Activated B cell treated with CpG ODN at 0.5 μM for 24 hours (primary cell): ENCODE data around the gene KDM4B. TPM values are rescaled to one million over a fixed set of nuclear protein-coding genes. Genes with fewer than 3 reads are reported as not detected.

Source experiments
- ATAC-seq: fragments of 200-7000 bp; cut with Tn5 transposase; one replicate; pipeline ENCODE4 v1.10.0; 2021; ENCODE audit warnings: low read depth, mild to moderate bottlenecking, moderate library complexity
- CTCF ChIA-PET: fragments of 350-600 bp; sonication (Branson Sonifier 250); formaldehyde crosslinking; loops from one replicate; lab custom pipeline; 2021; ENCODE audit warnings: antibody characterized with exemption; lab: Charles Lee
- POLR2A ChIA-PET: fragments of 350-600 bp; sonication (Branson Sonifier 250); formaldehyde crosslinking; loops from one replicate; lab custom pipeline; 2021; ENCODE audit warnings: antibody characterized with exemption; lab: Charles Lee
- DNase-seq: peaks from one replicate; pipeline ENCODE4 v3.0.0; 2022
- H3K27ac Mint-ChIP-seq: one replicate; pipeline ENCODE4 v1.8.0; 2020; ENCODE audit warnings: mixed read lengths
- H3K27me3 Mint-ChIP-seq: one replicate; pipeline ENCODE4 v1.8.0; 2021; ENCODE audit warnings: mixed read lengths
- H3K36me3 Mint-ChIP-seq: one replicate; pipeline ENCODE4 v1.8.0; 2021; ENCODE audit warnings: low read depth, mixed read lengths
- H3K4me1 Mint-ChIP-seq: one replicate; pipeline ENCODE4 v1.8.0; 2021; ENCODE audit warnings: mixed read lengths
- H3K4me3 Mint-ChIP-seq: one replicate; pipeline ENCODE4 v1.8.0; 2020; ENCODE audit warnings: mild to moderate bottlenecking, mixed read lengths
- H3K9me3 Mint-ChIP-seq: one replicate; pipeline ENCODE4 v1.8.0; 2020; ENCODE audit warnings: mixed read lengths
- intact Hi-C: fragments of 100-400 bp; cut with micrococcal nuclease; formaldehyde crosslinking; loops from one replicate; pipeline ENCODE4 v1.15.1; 2024
- total RNA-seq: library from RNA; stranded (reverse); gene quantifications from 2 replicates; pipeline ENCODE4 v1.2.3, GENCODE V29; 2022
- TF ChIP-seq, protein P1 (sequence below): fragments of 200-600 bp; IDR thresholded peaks from one replicate; pipeline ENCODE4 v1.8.0; 2022; ENCODE audit warnings: antibody characterized with exemption, mild to moderate bottlenecking

KDM4B gene
- total RNA-seq, 1 donor from 2014 or later, result 88.9 TPM

DNA sequence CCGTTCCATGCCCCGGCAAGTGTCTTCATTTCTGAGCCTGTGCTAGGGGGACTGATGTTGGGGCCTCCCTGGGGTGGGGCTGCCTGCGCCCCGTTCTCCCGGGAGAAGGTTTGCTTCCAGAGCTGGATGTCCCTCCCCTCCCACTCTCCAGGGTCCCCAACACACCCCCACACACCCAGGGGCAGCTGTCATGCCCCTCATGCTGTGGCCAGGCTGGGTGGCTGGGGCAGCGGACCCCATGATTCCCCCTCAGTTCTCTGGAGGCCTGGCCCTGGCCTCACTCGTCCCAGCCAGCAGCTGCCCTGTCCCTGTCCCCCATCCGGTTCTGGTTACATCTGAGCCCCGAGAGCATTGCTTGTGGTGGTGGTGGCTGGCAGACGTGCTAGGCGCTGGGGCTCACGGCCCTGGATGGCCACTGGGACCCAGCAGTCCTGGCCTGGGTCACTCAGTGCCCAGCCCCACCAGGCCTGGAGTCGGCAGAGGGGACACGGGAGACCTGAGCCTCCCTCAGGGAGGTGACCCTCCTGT is 184.8 kb downstream of the KDM4B start:
- POLR2A ChIA-PET, result interaction anchor here (0.7 to 2.0 kb wide), 4 partner anchors 10 to 105 kb away, joined by 3 to 14 read pairs (median 5); no protein-coding TSS in a partner anchor
- H3K36me3 Mint-ChIP-seq, result peaks cover 34% of the 10 kb centered on the region
- peaks cover 12% of the 10 kb centered on the region for H3K4me1 Mint-ChIP-seq
- no peak overlapping the region for H3K27ac Mint-ChIP-seq
- ATAC-seq (peak; percentile 3), DNase-seq (no peak)
- intact Hi-C loops, result loop anchor here (1.0 to 2.0 kb wide), 2 partner anchors 79 to 105 kb away; no protein-coding TSS in a partner anchor
- CTCF ChIA-PET, result interaction anchor here (1.0 to 2.9 kb wide), 7 partner anchors 14 to 114 kb away, joined by 3 to 14 read pairs (median 11); no protein-coding TSS in a partner anchor
- TF ChIP-seq, protein P1, sequence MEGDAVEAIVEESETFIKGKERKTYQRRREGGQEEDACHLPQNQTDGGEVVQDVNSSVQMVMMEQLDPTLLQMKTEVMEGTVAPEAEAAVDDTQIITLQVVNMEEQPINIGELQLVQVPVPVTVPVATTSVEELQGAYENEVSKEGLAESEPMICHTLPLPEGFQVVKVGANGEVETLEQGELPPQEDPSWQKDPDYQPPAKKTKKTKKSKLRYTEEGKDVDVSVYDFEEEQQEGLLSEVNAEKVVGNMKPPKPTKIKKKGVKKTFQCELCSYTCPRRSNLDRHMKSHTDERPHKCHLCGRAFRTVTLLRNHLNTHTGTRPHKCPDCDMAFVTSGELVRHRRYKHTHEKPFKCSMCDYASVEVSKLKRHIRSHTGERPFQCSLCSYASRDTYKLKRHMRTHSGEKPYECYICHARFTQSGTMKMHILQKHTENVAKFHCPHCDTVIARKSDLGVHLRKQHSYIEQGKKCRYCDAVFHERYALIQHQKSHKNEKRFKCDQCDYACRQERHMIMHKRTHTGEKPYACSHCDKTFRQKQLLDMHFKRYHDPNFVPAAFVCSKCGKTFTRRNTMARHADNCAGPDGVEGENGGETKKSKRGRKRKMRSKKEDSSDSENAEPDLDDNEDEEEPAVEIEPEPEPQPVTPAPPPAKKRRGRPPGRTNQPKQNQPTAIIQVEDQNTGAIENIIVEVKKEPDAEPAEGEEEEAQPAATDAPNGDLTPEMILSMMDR, result no peak
- no peaks in the 10 kb centered on the region for H3K27me3 Mint-ChIP-seq
- peaks cover 3% of the 10 kb centered on the region for H3K9me3 Mint-ChIP-seq
- H3K4me3 Mint-ChIP-seq, result no peak overlapping the region

DNA sequence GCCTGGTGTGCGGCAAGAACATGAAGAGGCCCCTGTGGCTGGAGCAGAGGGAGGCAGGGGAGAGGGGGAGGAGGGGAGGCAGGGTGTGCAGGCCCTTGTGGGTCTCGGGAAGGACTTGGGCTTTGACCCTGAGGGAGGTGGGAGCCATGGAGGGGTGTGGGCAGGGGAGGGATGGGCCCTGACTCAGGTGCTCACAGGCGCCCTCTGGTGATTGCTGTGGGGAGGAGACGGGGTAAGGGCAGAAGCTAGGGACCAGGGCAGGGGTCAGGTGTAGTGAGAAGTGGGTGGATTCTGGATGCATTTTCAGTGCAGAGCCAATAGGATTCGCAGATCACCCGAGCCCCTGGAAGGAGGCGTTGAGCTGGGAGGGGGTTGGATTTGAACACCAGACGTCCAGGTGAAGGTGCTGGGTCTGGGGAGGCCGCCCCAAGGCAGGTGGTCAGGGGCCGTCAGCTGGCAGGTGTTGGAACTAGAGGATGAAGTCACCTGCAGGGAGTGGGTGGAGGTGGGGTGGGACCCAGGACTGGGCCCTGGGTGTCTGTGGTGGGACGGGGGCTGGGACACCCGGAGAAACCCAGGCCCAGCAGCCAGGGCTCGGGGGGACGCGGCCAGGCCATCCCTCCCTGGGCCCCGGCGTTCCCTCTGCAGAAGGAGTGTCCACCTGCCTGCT is 185.4 kb downstream of the KDM4B start:
- no peak overlapping the region for H3K4me3 Mint-ChIP-seq
- H3K27me3 Mint-ChIP-seq, result no peaks in the 10 kb centered on the region
- intact Hi-C loops, result loop anchor here (1.0 to 2.0 kb wide), 2 partner anchors 79 to 106 kb away; no protein-coding TSS in a partner anchor
- H3K9me3 Mint-ChIP-seq, result peaks cover 7% of the 10 kb centered on the region
- ChIA-PET CTCF (interaction anchor here (0.6 to 2.9 kb wide), 9 partner anchors 14 to 115 kb away, joined by 3 to 14 read pairs (median 4); no protein-coding TSS in a partner anchor), POLR2A (interaction anchor here (0.7 to 2.0 kb wide), 4 partner anchors 10 to 106 kb away, joined by 3 to 14 read pairs (median 5); no protein-coding TSS in a partner anchor)
- peak; percentile 58 for DNase-seq
- TF ChIP-seq, protein P1, result no peak
- ATAC-seq, result peak; percentile 74
- H3K36me3 Mint-ChIP-seq, result peaks cover 28% of the 10 kb centered on the region
- H3K4me1 Mint-ChIP-seq, result peaks cover 12% of the 10 kb centered on the region
- H3K27ac Mint-ChIP-seq, result no peak overlapping the region

DNA sequence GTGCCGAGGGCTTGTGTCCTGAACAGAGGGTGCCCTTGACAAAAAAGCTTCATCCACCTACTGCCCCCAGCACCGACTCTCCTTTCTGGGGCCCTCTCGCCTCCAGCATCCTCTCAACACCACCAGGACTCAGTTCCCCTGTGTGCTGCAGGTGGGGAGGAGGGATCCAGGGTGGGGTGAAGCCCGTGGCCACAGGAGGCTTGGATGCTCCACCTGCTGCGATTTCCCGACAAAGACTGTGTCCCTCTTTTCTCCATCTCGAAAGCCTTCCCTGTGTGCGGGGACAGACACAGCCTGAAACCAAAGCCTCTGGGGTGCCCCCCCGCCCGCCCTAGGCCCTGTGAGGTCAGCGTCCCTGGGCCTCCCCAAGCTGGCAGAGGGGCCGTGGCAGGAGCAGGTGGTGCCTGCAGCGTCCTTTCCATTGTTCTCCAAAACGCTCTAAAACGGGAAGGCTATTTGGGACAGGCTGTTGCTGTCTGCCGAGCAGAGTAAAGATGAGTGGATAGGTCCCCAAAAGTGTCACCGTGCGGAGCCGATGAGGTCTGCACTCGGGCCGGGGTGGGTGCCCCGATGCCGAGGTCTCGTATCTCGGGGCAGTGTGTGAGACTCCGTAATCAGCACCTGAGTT is 186.0 kb downstream of the KDM4B start:
- ATAC-seq (no peak), DNase-seq (no peak)
- Mint-ChIP-seq H3K36me3 (peaks cover 25% of the 10 kb centered on the region), H3K27me3 (no peaks in the 10 kb centered on the region), H3K4me1 (peaks cover 12% of the 10 kb centered on the region), H3K4me3 (no peak overlapping the region), H3K9me3 (peaks cover 7% of the 10 kb centered on the region), H3K27ac (no peak overlapping the region)
- intact Hi-C loops, result loop anchor here (1.0 to 2.0 kb wide), 2 partner anchors 80 to 107 kb away; no protein-coding TSS in a partner anchor
- CTCF ChIA-PET, result interaction anchor here (0.6 to 2.9 kb wide), 10 partner anchors 13 to 116 kb away, joined by 3 to 14 read pairs (median 6); no protein-coding TSS in a partner anchor
- TF ChIP-seq, protein P1, result no peak
- POLR2A ChIA-PET, result interaction anchor here (1.0 to 2.0 kb wide), 3 partner anchors 12 to 107 kb away, joined by 3 to 14 read pairs (median 6); no protein-coding TSS in a partner anchor

DNA sequence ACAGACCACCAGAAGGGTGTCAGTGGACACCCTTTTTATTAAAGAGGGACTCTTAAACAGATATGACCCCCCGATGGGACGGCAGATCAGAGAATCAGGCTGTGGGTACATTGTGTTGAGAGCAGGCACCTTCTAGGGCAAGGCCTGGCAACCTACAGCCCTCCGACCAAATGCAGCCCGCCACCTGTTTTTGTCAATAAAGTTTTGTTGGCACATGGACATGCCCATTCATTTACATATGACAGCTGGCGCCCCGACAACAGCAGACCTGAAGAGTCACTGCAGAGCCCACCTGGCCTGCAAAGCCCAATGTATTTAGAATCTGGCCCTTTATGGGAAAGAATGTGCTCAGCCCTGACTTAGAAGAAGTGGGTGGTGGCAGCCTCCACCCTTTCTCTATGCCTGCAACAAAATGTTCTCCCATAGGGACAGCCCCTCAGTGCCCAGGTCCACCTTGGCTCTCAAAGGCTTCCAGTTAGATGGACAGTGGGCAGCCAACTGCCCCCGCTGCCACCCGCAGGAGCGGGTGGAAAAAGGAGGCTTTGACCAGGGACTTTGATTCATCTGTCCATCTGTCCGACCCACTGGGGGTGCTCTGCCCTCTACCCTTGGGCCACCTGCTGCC is 186.8 kb downstream of the KDM4B start:
- CTCF ChIA-PET, result interaction anchor here (2.2 to 2.7 kb wide), 3 partner anchors 103 to 110 kb away, joined by 7 to 14 read pairs (median 12); no protein-coding TSS in a partner anchor
- Mint-ChIP-seq H3K27me3 (no peaks in the 10 kb centered on the region), H3K4me3 (no peak overlapping the region), H3K27ac (no peak overlapping the region), H3K9me3 (peaks cover 7% of the 10 kb centered on the region), H3K36me3 (peaks cover 22% of the 10 kb centered on the region), H3K4me1 (peaks cover 18% of the 10 kb centered on the region)
- POLR2A ChIA-PET, result no interaction called here
- ATAC-seq, result no peak
- DNase-seq, result no peak
- TF ChIP-seq, protein P1, result no peak
- intact Hi-C loops, result loop anchor here (2.0 kb wide), 1 partner anchor 81 kb away; no protein-coding TSS in a partner anchor
